Measurements from ENCODE around the gene CUL2. TPM values are rescaled to one million over a fixed set of nuclear protein-coding genes. Genes with fewer than 3 reads are reported as not detected.

CUL2 gene
- total RNA-seq, 1 experiment from 2014 or later, result 68.0 TPM

GRCh38 chr10:35074266-35074665 is 15.9 kb downstream of the CUL2 start:
- H3K27me3 Mint-ChIP-seq (ENCODE audit: insufficient read depth, unreplicated experiment), result no peaks in the 10 kb centered on the region
- H3K4me1 ChIP-seq, result no peaks in the 10 kb centered on the region
- TF ChIP-seq, protein P1, sequence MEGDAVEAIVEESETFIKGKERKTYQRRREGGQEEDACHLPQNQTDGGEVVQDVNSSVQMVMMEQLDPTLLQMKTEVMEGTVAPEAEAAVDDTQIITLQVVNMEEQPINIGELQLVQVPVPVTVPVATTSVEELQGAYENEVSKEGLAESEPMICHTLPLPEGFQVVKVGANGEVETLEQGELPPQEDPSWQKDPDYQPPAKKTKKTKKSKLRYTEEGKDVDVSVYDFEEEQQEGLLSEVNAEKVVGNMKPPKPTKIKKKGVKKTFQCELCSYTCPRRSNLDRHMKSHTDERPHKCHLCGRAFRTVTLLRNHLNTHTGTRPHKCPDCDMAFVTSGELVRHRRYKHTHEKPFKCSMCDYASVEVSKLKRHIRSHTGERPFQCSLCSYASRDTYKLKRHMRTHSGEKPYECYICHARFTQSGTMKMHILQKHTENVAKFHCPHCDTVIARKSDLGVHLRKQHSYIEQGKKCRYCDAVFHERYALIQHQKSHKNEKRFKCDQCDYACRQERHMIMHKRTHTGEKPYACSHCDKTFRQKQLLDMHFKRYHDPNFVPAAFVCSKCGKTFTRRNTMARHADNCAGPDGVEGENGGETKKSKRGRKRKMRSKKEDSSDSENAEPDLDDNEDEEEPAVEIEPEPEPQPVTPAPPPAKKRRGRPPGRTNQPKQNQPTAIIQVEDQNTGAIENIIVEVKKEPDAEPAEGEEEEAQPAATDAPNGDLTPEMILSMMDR (IDR thresholded peaks at IDR 0.05; ENCODE audit: insufficient read depth in 1 of 2, low read depth in 1 of 2, low read length in 1 of 2, severe bottlenecking in 1 of 2, unreplicated experiment in 1 of 2), result no peak
- no peak for DNase-seq
- H3K27me3 ChIP-seq (replicated peaks; ENCODE audit: control insufficient read depth, insufficient read depth, low read length), result no peaks in the 10 kb centered on the region
- 0 out of 2 replicates have a peak, but pooled peaks cover 1% of the 10 kb centered on the region for H3K36me3 ChIP-seq (ENCODE audit: control insufficient read depth, insufficient read depth, low read length)
- no peaks in the 10 kb centered on the region for H3K9me3 Mint-ChIP-seq (ENCODE audit: unreplicated experiment)
- H3K36me3 Mint-ChIP-seq (ENCODE audit: insufficient read depth, unreplicated experiment), result peaks cover 13% of the 10 kb centered on the region
- intact Hi-C loops (cut with micrococcal nuclease; ENCODE audit: unreplicated experiment), result no loop called here
- H3K27ac Mint-ChIP-seq (ENCODE audit: unreplicated experiment), result no peak overlapping the region
- CTCF ChIA-PET, result no interaction called here
- no peak overlapping the region for H3K4me3 ChIP-seq (ENCODE audit: low read depth, low read length)
- POLR2A ChIA-PET, result no interaction called here
- no peaks in the 10 kb centered on the region for H3K4me1 Mint-ChIP-seq (ENCODE audit: low read depth, unreplicated experiment)
- BruUV-seq (replicated peaks), result no TSS peak
- no peak overlapping the region for H3K4me3 Mint-ChIP-seq (ENCODE audit: unreplicated experiment)
- H3K9me3 ChIP-seq, result no peaks in the 10 kb centered on the region

GRCh38 chr10:35070521-35070920 is 19.6 kb downstream of the CUL2 start:
- Mint-ChIP-seq H3K9me3 (ENCODE audit: unreplicated experiment) (no peaks in the 10 kb centered on the region), H3K4me3 (ENCODE audit: unreplicated experiment) (no peak overlapping the region), H3K27ac (ENCODE audit: unreplicated experiment) (peak overlapping the region; percentile 8), H3K4me1 (ENCODE audit: low read depth, unreplicated experiment) (no peaks in the 10 kb centered on the region), H3K36me3 (ENCODE audit: insufficient read depth, unreplicated experiment) (peaks cover 47% of the 10 kb centered on the region), H3K27me3 (ENCODE audit: insufficient read depth, unreplicated experiment) (no peaks in the 10 kb centered on the region)
- Histone ChIP-seq H3K9me3 (no peaks in the 10 kb centered on the region), H3K27me3 (replicated peaks; ENCODE audit: control insufficient read depth, insufficient read depth, low read length) (no peaks in the 10 kb centered on the region), H3K36me3 (ENCODE audit: control insufficient read depth, insufficient read depth, low read length) (0 out of 2 replicates have a peak, but pooled peaks cover 1% of the 10 kb centered on the region), H3K4me1 (no peaks in the 10 kb centered on the region), H3K4me3 (ENCODE audit: low read depth, low read length) (no peak overlapping the region)
- no TSS peak for BruUV-seq (replicated peaks)
- ChIA-PET POLR2A (no interaction called here), CTCF (no interaction called here)
- intact Hi-C loops (cut with micrococcal nuclease; ENCODE audit: unreplicated experiment), result no loop called here
- TF ChIP-seq, protein P1 (IDR thresholded peaks at IDR 0.05; ENCODE audit: insufficient read depth in 1 of 2, low read depth in 1 of 2, low read length in 1 of 2, severe bottlenecking in 1 of 2, unreplicated experiment in 1 of 2), result no peak
- DNase-seq, result no peak

GRCh38 chr10:35063837-35064454 is 26.2 kb downstream of the CUL2 start:
- ChIA-PET CTCF (no interaction called here), POLR2A (no interaction called here)
- BruUV-seq (replicated peaks), result no TSS peak
- no peak for DNase-seq
- H3K36me3 Mint-ChIP-seq (ENCODE audit: insufficient read depth, unreplicated experiment), result peaks cover 61% of the 10 kb centered on the region
- TF ChIP-seq, protein P1 (IDR thresholded peaks at IDR 0.05; ENCODE audit: insufficient read depth in 1 of 2, low read depth in 1 of 2, low read length in 1 of 2, severe bottlenecking in 1 of 2, unreplicated experiment in 1 of 2), result no peak
- Histone ChIP-seq H3K9me3 (no peaks in the 10 kb centered on the region), H3K4me1 (no peaks in the 10 kb centered on the region), H3K36me3 (ENCODE audit: control insufficient read depth, insufficient read depth, low read length) (no peaks in the 10 kb centered on the region; the same call in 1 of the 2 replicates), H3K27me3 (replicated peaks; ENCODE audit: control insufficient read depth, insufficient read depth, low read length) (no peaks in the 10 kb centered on the region), H3K4me3 (ENCODE audit: low read depth, low read length) (no peak overlapping the region)
- peaks cover under 1% of the 10 kb centered on the region for H3K4me1 Mint-ChIP-seq (ENCODE audit: low read depth, unreplicated experiment)
- H3K4me3 Mint-ChIP-seq (ENCODE audit: unreplicated experiment), result no peak overlapping the region
- no peaks in the 10 kb centered on the region for H3K9me3 Mint-ChIP-seq (ENCODE audit: unreplicated experiment)
- intact Hi-C loops (cut with micrococcal nuclease; ENCODE audit: unreplicated experiment), result no loop called here
- H3K27me3 Mint-ChIP-seq (ENCODE audit: insufficient read depth, unreplicated experiment), result no peaks in the 10 kb centered on the region
- H3K27ac Mint-ChIP-seq (ENCODE audit: unreplicated experiment), result no peak overlapping the region

All from Caco-2 (cell line).